ENCODE measurements around the gene CYP4F2.
"Not testable (repeated sequence)": the region's sequence is repeated elsewhere in the genome, so short reads cannot be mapped to it uniquely, and the experiment has no call there.

- not testable (repeated sequence) for TF ChIP-seq POLR2A, CTCF, EP300 (IDR thresholded peaks at IDR 0.05)
These were observed 5.0 kb upstream of the CYP4F2 start for GRCh38 chr19:15902898-15903297.

All from tibial nerve (tissue), 4 donors.